ENCODE data around the gene CCM2L.

Gene CCM2L

GRCh38 chr20:31969991-31970390 lies 40.2 kb upstream of the CCM2L start:
- H3K4me3 ChIP-seq (replicated peaks; ENCODE audit: low read depth, low read length) = no peak overlapping the region
- no peak for TF ChIP-seq CTCF (IDR thresholded peaks at IDR 0.05; ENCODE audit: low read length, missing control alignments)
- DNase-seq (ENCODE audit: low read depth) = no peak

DNA sequence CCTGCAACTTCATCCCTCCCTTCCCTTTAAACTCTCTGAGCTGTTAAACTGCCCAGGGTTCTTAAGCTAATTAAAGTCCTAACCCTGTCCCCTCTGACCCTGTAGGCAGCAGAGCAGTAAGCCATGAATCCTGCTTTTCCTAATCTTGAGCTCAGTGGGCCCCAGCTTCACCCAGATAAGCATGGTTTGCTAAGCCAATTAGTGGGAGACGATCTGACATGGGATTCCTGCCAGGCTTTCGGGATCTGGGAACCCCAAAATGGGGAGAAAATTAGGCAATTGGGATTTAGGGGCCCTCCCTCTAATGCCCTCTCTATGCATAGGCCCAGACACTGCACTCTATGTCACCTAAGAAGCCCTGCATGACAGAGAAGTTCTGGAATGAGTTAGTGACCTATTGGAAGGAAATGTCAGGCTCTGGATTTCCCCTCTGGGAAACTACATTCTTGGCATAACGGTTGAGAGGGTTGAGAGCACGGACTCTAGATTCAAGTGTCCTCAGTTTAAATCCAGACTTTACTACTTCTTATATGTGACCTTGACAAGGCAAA lies 37.7 kb upstream of the CCM2L start:
- no peak overlapping the region for H3K4me3 ChIP-seq (replicated peaks; ENCODE audit: low read depth, low read length)
- no peak for DNase-seq (ENCODE audit: low read depth)
- TF ChIP-seq CTCF (IDR thresholded peaks at IDR 0.05; ENCODE audit: low read length, missing control alignments) = no peak

DNA sequence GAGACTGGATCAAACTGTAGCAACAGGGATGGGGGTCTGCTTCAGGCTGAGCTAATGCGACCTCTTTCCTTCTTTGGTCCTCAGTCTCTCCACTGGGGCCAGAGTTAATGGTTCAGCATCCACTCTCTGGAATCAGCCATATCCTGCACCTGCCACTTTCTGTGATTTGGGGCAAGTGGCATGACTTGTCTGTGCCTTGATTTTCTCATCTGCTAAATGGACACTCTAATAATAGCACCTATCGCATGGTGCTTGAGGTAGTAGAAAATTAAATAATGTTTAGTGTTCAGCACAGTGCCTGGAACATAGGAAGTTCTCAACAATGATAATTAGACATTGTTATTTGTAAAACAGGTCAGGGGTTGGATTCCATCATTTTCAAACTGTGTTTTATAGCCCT lies 35.9 kb upstream of the CCM2L start:
- TF ChIP-seq CTCF (IDR thresholded peaks at IDR 0.05; ENCODE audit: low read length, missing control alignments) = no peak
- no peak overlapping the region for H3K4me3 ChIP-seq (replicated peaks; ENCODE audit: low read depth, low read length)
- no peak for DNase-seq (ENCODE audit: low read depth)

- no peak for DNase-seq (ENCODE audit: low read depth)
- no peak overlapping the region for H3K4me3 ChIP-seq (replicated peaks; ENCODE audit: low read depth, low read length)
- no peak for TF ChIP-seq CTCF (IDR thresholded peaks at IDR 0.05; ENCODE audit: low read length, missing control alignments)
Measured at GRCh38 chr20:31974951-31975487, 35.2 kb upstream of the CCM2L start.

DNA sequence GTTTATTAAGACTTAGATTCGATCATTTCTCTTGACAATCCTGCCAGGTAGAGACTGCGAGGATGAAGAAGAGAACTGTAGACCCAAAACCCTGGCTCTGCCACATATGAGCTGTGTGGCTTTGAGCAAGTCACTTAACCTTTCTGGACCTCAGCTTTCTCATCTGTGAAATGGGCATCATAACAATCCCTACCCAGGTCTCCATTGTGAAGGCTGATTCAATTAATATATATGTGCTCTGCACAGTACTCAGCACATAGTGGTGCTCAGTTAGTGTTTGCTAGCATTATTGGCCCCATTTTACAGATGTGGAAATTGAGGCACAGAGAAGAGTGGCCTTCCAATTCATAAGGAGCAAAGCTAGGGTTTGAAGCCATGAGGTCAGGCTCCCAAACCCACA lies 34.4 kb upstream of the CCM2L start:
- TF ChIP-seq CTCF (IDR thresholded peaks at IDR 0.05; ENCODE audit: low read length, missing control alignments) = no peak
- no peak for DNase-seq (ENCODE audit: low read depth)

GRCh38 chr20:31977080-31977479 lies 33.2 kb upstream of the CCM2L start:
- no peak for DNase-seq (ENCODE audit: low read depth)
- no peak for TF ChIP-seq CTCF (IDR thresholded peaks at IDR 0.05; ENCODE audit: low read length, missing control alignments)
- H3K4me3 ChIP-seq (replicated peaks; ENCODE audit: low read depth, low read length) = no peak overlapping the region

More for the DNA sequence above, 34.4 kb upstream of the CCM2L start:
- H3K4me3 ChIP-seq (replicated peaks; ENCODE audit: low read depth, low read length) = no peak overlapping the region
